PC-3 (cell line): ENCODE results near the gene IBSP.

Experiments
- CTCF ChIP-seq: fragments of 300-600 bp; sonication (generic); conservative IDR thresholded peaks from 2 replicates; pipeline ENCODE4 v1.5.1; 2017; ENCODE audit warnings: antibody characterized with exemption, low read depth, mild to moderate bottlenecking, low read length
- EZH2 ChIP-seq: fragments of 300-600 bp; sonication (generic); IDR thresholded peaks from one replicate; pipeline ENCODE4 v1.6.1; 2017; ENCODE audit warnings: antibody characterized with exemption, mild to moderate bottlenecking, low read length; ENCODE audit not compliant: unreplicated experiment

GRCh38 chr4:87838205-87838604, 38.9 kb downstream of the IBSP start:
- peak; percentile 72 for TF ChIP-seq CTCF
- no peak for TF ChIP-seq EZH2
